GM10847 (cell line): Measurements from ENCODE around the gene XIRP1.

Experiments
- POLR2A ChIP-seq: IDR thresholded peaks from 2 replicates; pipeline ENCODE4 v1.6.1; 2011; ENCODE audit not compliant: insufficient read length; ENCODE audit errors: extremely low read depth

The XIRP1 gene

GRCh38 chr3:39136533-39137434, 55.6 kb downstream of the XIRP1 start:
- no peak for TF ChIP-seq POLR2A

- no peak for TF ChIP-seq POLR2A
Measured at GRCh38 chr3:39135170-39135805, 57.1 kb downstream of the XIRP1 start.

GRCh38 chr3:39134305-39134704, 58.1 kb downstream of the XIRP1 start:
- no peak for TF ChIP-seq POLR2A

GRCh38 chr3:39133822-39134221, 58.6 kb downstream of the XIRP1 start:
- no peak for TF ChIP-seq POLR2A
